ENCODE measurements around the gene LRRC8C. TPM values are rescaled to one million over a fixed set of nuclear protein-coding genes. Genes with fewer than 3 reads are reported as not detected.

The LRRC8C gene
- total and polyA plus RNA-seq, 2 experiments from 2014 or later = 0.89 to 3.9 TPM

DNA sequence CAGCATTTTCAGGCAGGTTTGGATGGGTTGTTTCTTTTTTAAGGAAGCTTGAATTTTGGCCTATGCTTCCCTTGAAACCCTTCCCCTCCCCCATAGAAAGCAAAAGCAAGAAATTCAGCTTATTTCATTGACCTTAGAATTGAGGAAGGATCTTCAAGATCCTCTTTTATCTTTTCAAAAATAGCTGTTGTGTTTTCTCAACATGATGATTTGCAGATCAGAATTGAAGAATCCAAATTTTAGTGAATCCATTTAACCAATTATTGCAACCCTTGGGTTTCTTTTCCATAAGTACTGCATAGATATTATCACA, 73.7 kb downstream of the LRRC8C start (continued):
- TF ChIP-seq, protein P1, sequence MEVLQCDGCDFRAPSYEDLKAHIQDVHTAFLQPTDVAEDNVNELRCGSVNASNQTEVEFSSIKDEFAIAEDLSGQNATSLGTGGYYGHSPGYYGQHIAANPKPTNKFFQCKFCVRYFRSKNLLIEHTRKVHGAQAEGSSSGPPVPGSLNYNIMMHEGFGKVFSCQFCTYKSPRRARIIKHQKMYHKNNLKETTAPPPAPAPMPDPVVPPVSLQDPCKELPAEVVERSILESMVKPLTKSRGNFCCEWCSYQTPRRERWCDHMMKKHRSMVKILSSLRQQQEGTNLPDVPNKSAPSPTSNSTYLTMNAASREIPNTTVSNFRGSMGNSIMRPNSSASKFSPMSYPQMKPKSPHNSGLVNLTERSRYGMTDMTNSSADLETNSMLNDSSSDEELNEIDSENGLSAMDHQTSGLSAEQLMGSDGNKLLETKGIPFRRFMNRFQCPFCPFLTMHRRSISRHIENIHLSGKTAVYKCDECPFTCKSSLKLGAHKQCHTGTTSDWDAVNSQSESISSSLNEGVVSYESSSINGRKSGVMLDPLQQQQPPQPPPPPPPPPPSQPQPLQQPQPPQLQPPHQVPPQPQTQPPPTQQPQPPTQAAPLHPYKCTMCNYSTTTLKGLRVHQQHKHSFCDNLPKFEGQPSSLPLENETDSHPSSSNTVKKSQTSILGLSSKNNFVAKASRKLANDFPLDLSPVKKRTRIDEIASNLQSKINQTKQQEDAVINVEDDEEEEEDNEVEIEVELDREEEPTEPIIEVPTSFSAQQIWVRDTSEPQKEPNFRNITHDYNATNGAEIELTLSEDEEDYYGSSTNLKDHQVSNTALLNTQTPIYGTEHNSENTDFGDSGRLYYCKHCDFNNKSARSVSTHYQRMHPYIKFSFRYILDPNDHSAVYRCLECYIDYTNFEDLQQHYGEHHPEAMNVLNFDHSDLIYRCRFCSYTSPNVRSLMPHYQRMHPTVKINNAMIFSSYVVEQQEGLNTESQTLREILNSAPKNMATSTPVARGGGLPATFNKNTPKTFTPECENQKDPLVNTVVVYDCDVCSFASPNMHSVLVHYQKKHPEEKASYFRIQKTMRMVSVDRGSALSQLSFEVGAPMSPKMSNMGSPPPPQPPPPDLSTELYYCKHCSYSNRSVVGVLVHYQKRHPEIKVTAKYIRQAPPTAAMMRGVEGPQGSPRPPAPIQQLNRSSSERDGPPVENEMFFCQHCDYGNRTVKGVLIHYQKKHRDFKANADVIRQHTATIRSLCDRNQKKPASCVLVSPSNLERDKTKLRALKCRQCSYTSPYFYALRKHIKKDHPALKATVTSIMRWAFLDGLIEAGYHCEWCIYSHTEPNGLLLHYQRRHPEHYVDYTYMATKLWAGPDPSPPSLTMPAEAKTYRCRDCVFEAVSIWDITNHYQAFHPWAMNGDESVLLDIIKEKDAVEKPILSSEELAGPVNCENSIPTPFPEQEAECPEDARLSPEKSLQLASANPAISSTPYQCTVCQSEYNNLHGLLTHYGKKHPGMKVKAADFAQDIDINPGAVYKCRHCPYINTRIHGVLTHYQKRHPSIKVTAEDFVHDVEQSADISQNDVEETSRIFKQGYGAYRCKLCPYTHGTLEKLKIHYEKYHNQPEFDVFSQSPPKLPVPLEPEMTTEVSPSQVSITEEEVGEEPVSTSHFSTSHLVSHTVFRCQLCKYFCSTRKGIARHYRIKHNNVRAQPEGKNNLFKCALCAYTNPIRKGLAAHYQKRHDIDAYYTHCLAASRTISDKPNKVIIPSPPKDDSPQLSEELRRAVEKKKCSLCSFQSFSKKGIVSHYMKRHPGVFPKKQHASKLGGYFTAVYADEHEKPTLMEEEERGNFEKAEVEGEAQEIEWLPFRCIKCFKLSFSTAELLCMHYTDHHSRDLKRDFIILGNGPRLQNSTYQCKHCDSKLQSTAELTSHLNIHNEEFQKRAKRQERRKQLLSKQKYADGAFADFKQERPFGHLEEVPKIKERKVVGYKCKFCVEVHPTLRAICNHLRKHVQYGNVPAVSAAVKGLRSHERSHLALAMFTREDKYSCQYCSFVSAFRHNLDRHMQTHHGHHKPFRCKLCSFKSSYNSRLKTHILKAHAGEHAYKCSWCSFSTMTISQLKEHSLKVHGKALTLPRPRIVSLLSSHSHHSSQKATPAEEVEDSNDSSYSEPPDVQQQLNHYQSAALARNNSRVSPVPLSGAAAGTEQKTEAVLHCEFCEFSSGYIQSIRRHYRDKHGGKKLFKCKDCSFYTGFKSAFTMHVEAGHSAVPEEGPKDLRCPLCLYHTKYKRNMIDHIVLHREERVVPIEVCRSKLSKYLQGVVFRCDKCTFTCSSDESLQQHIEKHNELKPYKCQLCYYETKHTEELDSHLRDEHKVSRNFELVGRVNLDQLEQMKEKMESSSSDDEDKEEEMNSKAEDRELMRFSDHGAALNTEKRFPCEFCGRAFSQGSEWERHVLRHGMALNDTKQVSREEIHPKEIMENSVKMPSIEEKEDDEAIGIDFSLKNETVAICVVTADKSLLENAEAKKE (CRISPR knock-in tag; IDR thresholded peaks at IDR 0.05) = no peak
- no peak for TF ChIP-seq STAT1 (IDR thresholded peaks at IDR 0.05; ENCODE audit: unreplicated experiment)

DNA sequence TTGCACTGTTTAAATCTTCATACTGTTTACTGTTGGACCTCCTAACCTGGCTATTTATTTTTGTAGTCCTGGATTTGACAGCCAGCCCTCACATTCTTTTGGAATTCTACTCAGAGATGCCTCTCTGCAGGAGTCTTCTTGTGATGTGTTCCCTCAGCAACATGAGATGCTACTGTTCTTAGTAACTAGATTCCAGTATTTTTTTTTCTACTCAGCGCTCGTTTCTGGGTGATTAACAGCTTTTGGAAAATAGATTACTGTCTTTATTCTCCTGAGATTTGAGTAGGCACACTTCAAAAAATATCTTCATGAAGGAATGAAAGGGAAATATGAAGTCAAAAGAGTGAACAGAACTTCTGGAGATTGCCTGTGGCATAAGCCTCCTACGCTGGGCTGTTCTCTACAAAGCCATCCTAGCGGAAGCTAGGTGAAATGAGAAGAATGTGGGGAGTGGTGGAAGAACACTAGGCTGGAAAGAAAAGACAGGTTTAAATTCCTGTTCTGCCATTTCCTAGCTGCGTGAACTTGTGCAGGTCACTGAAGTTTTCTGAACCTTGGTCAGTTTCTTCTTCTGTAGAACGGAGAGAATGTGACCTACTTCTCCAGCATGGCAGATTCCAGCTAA, 75.9 kb downstream of the LRRC8C start:
- DNase-seq (ENCODE audit: low spot score) = peak; percentile 58

More for the DNA sequence above, 75.9 kb downstream of the LRRC8C start:
- Histone ChIP-seq H3K27me3 (ENCODE audit: insufficient read depth) (no peaks in the 10 kb centered on the region), H3K4me3 (no peak overlapping the region), H3K9me2 (ENCODE audit: insufficient read depth) (0 out of 2 replicates have a peak, but pooled peaks cover 4% of the 10 kb centered on the region), H3K79me2 (replicated peaks; ENCODE audit: insufficient read depth) (no peaks in the 10 kb centered on the region), H3K4me1 (ENCODE audit: insufficient read depth) (peaks cover 23% of the 10 kb centered on the region), H3K36me3 (ENCODE audit: insufficient read depth) (no peaks in the 10 kb centered on the region), H4K20me1 (replicated peaks; ENCODE audit: insufficient read depth) (no peaks in the 10 kb centered on the region), H3K27ac (ENCODE audit: low read depth) (0 out of 2 replicates have a peak overlapping the region, but pooled peaks have one; percentile 1), H2AFZ (no peak overlapping the region), H3K4me2 (no peak overlapping the region), H3F3A (replicated peaks; ENCODE audit: low read depth) (no peaks in the 10 kb centered on the region)
- no peaks in the 10 kb centered on the region for H3K9me3 Mint-ChIP-seq
- no peak for TF ChIP-seq CREB1 (CRISPR knock-in tag; IDR thresholded peaks at IDR 0.05; ENCODE audit: low read depth)
- no peak for TF ChIP-seq JUNB (IDR thresholded peaks at IDR 0.05; ENCODE audit: unreplicated experiment)
- TF ChIP-seq, protein P1 (CRISPR knock-in tag; IDR thresholded peaks at IDR 0.05) = no peak
- no peak for TF ChIP-seq POLR2AphosphoS5 (IDR thresholded peaks at IDR 0.05; ENCODE audit: low read depth)
- no peak for TF ChIP-seq STAT1 (IDR thresholded peaks at IDR 0.05; ENCODE audit: unreplicated experiment)
- no peak for TF ChIP-seq EZH2 (IDR thresholded peaks at IDR 0.05; ENCODE audit: low read depth, unreplicated experiment)
- no peak for TF ChIP-seq EZH2phosphoT487 (IDR thresholded peaks at IDR 0.05; ENCODE audit: unreplicated experiment)
- no peaks in the 10 kb centered on the region for H3K36me3 Mint-ChIP-seq (ENCODE audit: low read depth)
- peaks cover 3% of the 10 kb centered on the region for H3K27me3 Mint-ChIP-seq (ENCODE audit: insufficient read depth, low read depth, poor library complexity)
- H3K27ac Mint-ChIP-seq = 0 out of 2 replicates have a peak overlapping the region, but pooled peaks have one; percentile 24
- ATAC-seq = peak; percentile 77
- no peak overlapping the region for H3K4me3 Mint-ChIP-seq
- H3K4me1 Mint-ChIP-seq = peaks cover 24% of the 10 kb centered on the region

Measured in GM23338 (cell line).